Measurements from ENCODE around the gene INPPL1. TPM values are rescaled to one million over a fixed set of nuclear protein-coding genes. Genes with fewer than 3 reads are reported as not detected.

INPPL1 gene
- total RNA-seq, 2 donors from 2014 or later = 47.2 to 53.7 TPM

DNA sequence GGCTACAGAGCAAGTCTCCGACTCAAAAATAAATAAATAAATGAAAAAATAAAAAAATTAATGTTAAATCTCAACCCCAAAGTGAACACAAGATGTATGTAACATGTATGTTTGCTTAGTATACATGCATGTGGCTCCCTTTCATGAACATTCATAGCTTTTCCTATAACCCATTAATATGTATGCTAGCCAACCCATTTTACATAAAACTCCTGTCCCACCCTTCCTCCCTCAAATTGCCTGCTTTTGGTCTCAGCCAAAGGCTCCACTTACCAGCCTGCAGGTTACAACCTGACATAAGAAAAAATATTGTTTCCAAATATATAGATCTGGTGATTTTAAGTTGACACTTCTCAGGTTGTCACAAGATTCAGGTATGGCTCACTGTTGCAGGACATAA, 36.3 kb upstream of the INPPL1 start:
- WGBS, 2 donors = 79 to 81% methylated on average over 1 of the region's 1 CpG
- no peak for TF ChIP-seq POLR2A (IDR thresholded peaks at IDR 0.05)
- TF ChIP-seq, protein P1, sequence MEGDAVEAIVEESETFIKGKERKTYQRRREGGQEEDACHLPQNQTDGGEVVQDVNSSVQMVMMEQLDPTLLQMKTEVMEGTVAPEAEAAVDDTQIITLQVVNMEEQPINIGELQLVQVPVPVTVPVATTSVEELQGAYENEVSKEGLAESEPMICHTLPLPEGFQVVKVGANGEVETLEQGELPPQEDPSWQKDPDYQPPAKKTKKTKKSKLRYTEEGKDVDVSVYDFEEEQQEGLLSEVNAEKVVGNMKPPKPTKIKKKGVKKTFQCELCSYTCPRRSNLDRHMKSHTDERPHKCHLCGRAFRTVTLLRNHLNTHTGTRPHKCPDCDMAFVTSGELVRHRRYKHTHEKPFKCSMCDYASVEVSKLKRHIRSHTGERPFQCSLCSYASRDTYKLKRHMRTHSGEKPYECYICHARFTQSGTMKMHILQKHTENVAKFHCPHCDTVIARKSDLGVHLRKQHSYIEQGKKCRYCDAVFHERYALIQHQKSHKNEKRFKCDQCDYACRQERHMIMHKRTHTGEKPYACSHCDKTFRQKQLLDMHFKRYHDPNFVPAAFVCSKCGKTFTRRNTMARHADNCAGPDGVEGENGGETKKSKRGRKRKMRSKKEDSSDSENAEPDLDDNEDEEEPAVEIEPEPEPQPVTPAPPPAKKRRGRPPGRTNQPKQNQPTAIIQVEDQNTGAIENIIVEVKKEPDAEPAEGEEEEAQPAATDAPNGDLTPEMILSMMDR (IDR thresholded peaks at IDR 0.05) = no peak
- intact Hi-C loops (cut with DNase I) = no loop called here
- H3K4me3 ChIP-seq = no peak overlapping the region
- DNase-seq (no peak), ATAC-seq (no peak)
- H3K36me3 ChIP-seq (replicated peaks in 1 of 2; ENCODE audit: insufficient read depth in 1 of 2, low read depth in 2 of 2) = no peaks in the 10 kb centered on the region
- peaks cover 10% of the 10 kb centered on the region for H3K4me1 ChIP-seq
- H3K27ac ChIP-seq = no peak overlapping the region
- H3K27me3 ChIP-seq = no peaks in the 10 kb centered on the region
- no peaks in the 10 kb centered on the region for H3K9me3 ChIP-seq

DNA sequence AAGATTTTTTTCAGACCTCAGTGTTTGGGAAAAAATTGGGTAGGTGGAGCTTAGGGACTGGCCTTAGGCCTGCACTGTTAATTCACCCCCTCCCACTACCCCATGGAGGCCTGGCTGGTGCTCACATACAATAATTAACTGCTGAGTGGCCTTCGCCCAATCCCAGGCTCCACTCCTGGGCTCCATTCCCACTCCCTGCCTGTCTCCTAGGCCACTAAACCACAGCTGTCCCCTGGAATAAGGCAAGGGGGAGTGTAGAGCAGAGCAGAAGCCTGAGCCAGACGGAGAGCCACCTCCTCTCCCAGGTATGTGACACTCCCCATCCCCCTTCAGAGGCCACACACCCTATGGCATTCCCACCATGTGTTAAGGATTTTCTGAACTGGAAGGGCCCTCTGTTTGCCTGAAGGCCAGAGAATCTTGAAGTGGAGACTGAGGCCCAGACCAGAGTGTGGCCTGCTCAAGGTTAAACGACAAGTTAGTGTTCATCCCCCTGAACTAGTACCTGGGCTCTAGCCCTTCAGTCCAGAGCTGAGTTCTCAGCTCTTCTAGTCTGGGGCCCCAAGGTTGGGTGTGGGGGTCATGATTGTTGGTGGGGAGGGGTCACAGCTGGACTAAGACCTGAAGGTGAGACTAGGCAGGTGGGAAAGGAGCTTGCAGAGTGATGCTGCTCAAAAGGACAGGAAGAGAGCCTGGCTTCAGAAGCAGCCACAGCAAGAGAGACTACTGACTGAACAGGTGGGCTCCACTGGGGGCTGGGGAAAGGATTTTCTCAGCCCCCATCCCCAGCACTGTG, 34.9 kb upstream of the INPPL1 start:
- DNase-seq = peak; percentile 14 to 60 (median 48)
- no peaks in the 10 kb centered on the region for H3K9me3 ChIP-seq
- peak; percentile 68 for ATAC-seq
- no peaks in the 10 kb centered on the region for H3K36me3 ChIP-seq (replicated peaks in 1 of 2; ENCODE audit: insufficient read depth in 1 of 2, low read depth in 2 of 2)
- intact Hi-C loops (cut with DNase I) = no loop called here
- H3K4me3 ChIP-seq = no peak overlapping the region
- peak overlapping the region in 3 of 4 donors; percentile 18 to 44 (median 23) for H3K27ac ChIP-seq
- H3K4me1 ChIP-seq = peaks cover 10% of the 10 kb centered on the region
- TF ChIP-seq, protein P1 (IDR thresholded peaks at IDR 0.05) = no peak
- TF ChIP-seq POLR2A (IDR thresholded peaks at IDR 0.05) = no peak
- WGBS, 2 donors = 45 to 57% methylated on average over 2 to 3 of the region's 3 CpGs
- H3K27me3 ChIP-seq = no peaks in the 10 kb centered on the region

DNA sequence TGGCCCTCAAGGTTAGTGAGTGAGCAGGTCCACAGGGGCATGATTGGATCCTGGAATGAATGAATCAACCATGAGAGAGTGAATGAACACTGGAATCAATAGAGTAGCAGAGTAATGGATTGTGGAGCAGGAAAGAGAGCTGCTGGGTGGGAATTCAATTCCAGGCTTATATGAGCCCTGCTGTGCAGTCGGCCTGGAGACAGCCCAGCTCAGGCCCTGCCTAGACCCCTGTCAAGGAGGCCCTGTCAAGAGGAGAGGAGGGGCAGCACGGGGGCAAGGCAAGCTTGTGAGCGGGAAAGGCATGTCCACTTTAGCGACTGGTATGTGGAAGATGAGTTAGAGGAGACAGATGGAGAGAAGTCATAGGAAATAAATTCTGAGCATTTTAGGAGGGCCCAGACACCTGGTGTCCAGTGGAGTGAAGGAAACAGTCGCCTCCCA, 33.9 kb upstream of the INPPL1 start:
- WGBS, 2 donors = 77% methylated on average over 5 of the region's 5 CpGs
- no peak for ATAC-seq
- no peak overlapping the region for H3K27ac ChIP-seq

DNA sequence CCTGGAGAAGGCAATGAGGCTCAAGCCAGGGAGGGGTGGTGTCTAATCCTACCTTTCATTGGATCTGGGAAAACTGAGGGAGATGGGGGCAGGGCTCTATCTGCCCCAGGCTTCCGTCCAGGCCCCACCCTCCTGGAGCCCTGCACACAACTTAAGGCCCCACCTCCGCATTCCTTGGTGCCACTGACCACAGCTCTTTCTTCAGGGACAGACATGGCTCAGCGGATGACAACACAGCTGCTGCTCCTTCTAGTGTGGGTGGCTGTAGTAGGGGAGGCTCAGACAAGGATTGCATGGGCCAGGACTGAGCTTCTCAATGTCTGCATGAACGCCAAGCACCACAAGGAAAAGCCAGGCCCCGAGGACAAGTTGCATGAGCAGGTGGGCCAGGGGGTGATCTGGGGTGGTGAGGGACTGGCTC, 32.6 kb upstream of the INPPL1 start, which contains the start of gene FOLR1:
FOLR1 (plus strand) TSS at position 180 of the 421 bp plus-strand sequence; CDS start at position 214, 34 bp downstream.
- H3K27ac ChIP-seq = no peak within 1 kb of the TSS
- H3K36me3 ChIP-seq (replicated peaks in 1 of 2; ENCODE audit: insufficient read depth in 1 of 2, low read depth in 2 of 2) = no peaks in the 10 kb centered on the region
- no peak for ATAC-seq
- no peaks in the 10 kb centered on the region for H3K27me3 ChIP-seq
- intact Hi-C loops (cut with DNase I) = no loop called here
- peaks cover 10% of the 10 kb centered on the region for H3K4me1 ChIP-seq
- WGBS, 2 donors = 68 to 79% methylated on average over 2 to 5 of the region's 5 CpGs
- no peaks in the 10 kb centered on the region for H3K9me3 ChIP-seq
- DNase-seq = no peak
- no peak for TF ChIP-seq POLR2A (IDR thresholded peaks at IDR 0.05)
- TF ChIP-seq, protein P1 (IDR thresholded peaks at IDR 0.05) = no peak
- H3K4me3 ChIP-seq = no peak within 1 kb of the TSS

More for the DNA sequence above, 33.9 kb upstream of the INPPL1 start:
- TF ChIP-seq, protein P1 (IDR thresholded peaks at IDR 0.05) = no peak
- no peak for TF ChIP-seq POLR2A (IDR thresholded peaks at IDR 0.05)
- no peak overlapping the region for H3K4me3 ChIP-seq
- no peaks in the 10 kb centered on the region for H3K27me3 ChIP-seq
- peaks cover 10% of the 10 kb centered on the region for H3K4me1 ChIP-seq
- H3K9me3 ChIP-seq = no peaks in the 10 kb centered on the region
- no peak for DNase-seq
- intact Hi-C loops (cut with DNase I) = no loop called here
- H3K36me3 ChIP-seq (replicated peaks in 1 of 2; ENCODE audit: insufficient read depth in 1 of 2, low read depth in 2 of 2) = no peaks in the 10 kb centered on the region

All from body of pancreas (tissue), 4 donors.